Hepatocyte (in vitro differentiated cells): ENCODE data around the gene ETV7.

ENCODE experiments used
- CTCF ChIP-seq: fragments of 200-600 bp; sonication (generic); IDR thresholded peaks from 2 replicates; pipeline ENCODE4 v1.5.1; 2016; ENCODE audit warnings: antibody characterized with exemption, mild to moderate bottlenecking; ENCODE audit not compliant: poor library complexity
- EZH2 ChIP-seq: fragments of 200-600 bp; sonication (generic); IDR thresholded peaks from 2 replicates; pipeline ENCODE4 v1.6.1; 2016; ENCODE audit warnings: antibody characterized with exemption, mild to moderate bottlenecking, borderline replicate concordance
- EZH2phosphoT487 ChIP-seq: fragments of 200-600 bp; sonication (generic); IDR thresholded peaks from one replicate; pipeline ENCODE4 v1.6.1; 2018; ENCODE audit warnings: antibody characterized with exemption, mild to moderate bottlenecking, low read depth, moderate library complexity; ENCODE audit not compliant: unreplicated experiment, severe bottlenecking

- no peak for TF ChIP-seq CTCF
- TF ChIP-seq EZH2, result no peak
- TF ChIP-seq EZH2phosphoT487, result no peak
Observed at GRCh38 chr6:36340306-36340617, 47.2 kb downstream of the ETV7 start.
